GM12878 (cell line): ENCODE data around the gene PFKFB3.

Experiments
- CEBPB ChIP-seq, 2 experiments: fragments of 150-350 bp in 1 of 2; IDR thresholded peaks; 2 replicates each; pipeline ENCODE4 v1.6.1; 2012 to 2014; ENCODE audit warnings: low read depth in 2 of 2, low read length in 2 of 2, borderline replicate concordance in 1 of 2, inconsistent platforms in 1 of 2
- CREM ChIP-seq: IDR thresholded peaks from 2 replicates; pipeline ENCODE4 v1.6.1; 2014; ENCODE audit warnings: antibody characterized with exemption, low read depth
- GABPA ChIP-seq: IDR thresholded peaks from 2 replicates; pipeline ENCODE4 v1.6.1; 2014; ENCODE audit warnings: antibody characterized with exemption, low read depth, mild to moderate bottlenecking, inconsistent platforms
- JUND ChIP-seq: IDR thresholded peaks from 2 replicates; pipeline ENCODE4 v1.6.1; 2012; ENCODE audit warnings: low read depth, mild to moderate bottlenecking, low read length, improper control_type of control experiment, moderate library complexity
- NR2C2 ChIP-seq: IDR thresholded peaks from 2 replicates; pipeline ENCODE4 v1.6.1; 2011; ENCODE audit warnings: borderline replicate concordance, low read depth; ENCODE audit not compliant: control insufficient read depth, insufficient read length
- POLR2A ChIP-seq: IDR thresholded peaks from 2 replicates; pipeline ENCODE4 v1.6.1; 2011; ENCODE audit warnings: low read depth, mild to moderate bottlenecking, low read length
- POLR2AphosphoS2 ChIP-seq: IDR thresholded peaks from 2 replicates; pipeline ENCODE4 v1.6.1; 2011; ENCODE audit warnings: low read depth, mild to moderate bottlenecking, low read length, improper control_type of control experiment, moderate library complexity
- ZBED1 ChIP-seq: IDR thresholded peaks from 2 replicates; pipeline ENCODE4 v1.6.1; 2016; ENCODE audit warnings: borderline replicate concordance
- ZNF274 ChIP-seq: IDR thresholded peaks from one replicate; pipeline ENCODE4 v1.8.0; 2011; ENCODE audit not compliant: insufficient read length, insufficient read depth
- TF ChIP-seq, protein P1 (sequence below): IDR thresholded peaks from 2 replicates; pipeline ENCODE4 v1.6.1; 2012; ENCODE audit warnings: mild to moderate bottlenecking, low read depth, low read length

DNA sequence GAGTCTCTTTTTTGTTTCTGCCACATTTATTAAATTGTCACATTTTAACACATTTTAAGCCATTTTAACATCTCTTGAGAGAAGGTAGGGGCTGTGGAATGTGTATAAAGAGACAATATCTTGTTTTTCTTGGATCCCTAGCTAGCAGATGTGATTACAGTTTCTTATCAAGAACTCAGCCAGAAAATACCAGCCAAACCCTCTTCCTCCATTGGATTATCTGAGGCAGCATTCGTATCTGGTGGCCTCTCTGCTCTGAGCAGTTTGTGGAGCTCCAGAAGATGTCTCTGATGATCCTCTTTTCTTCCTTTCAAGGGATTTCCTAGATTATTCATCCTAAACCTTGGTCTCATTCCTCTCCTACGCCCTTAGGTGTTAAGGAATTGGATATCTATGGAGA, 35.3 kb upstream of the PFKFB3 start:
- TF ChIP-seq POLR2A (no peak), JUND (no peak), NR2C2 (no peak), GABPA (no peak), ZBED1 (no peak), POLR2AphosphoS2 (no peak), CREM (no peak), ZNF274 (no peak), CEBPB (IDR thresholded peaks at IDR 0.05; ENCODE audit: borderline replicate concordance in 1 of 2, low read depth in 2 of 2, low read length in 2 of 2) (no peak)
- TF ChIP-seq, protein P1, sequence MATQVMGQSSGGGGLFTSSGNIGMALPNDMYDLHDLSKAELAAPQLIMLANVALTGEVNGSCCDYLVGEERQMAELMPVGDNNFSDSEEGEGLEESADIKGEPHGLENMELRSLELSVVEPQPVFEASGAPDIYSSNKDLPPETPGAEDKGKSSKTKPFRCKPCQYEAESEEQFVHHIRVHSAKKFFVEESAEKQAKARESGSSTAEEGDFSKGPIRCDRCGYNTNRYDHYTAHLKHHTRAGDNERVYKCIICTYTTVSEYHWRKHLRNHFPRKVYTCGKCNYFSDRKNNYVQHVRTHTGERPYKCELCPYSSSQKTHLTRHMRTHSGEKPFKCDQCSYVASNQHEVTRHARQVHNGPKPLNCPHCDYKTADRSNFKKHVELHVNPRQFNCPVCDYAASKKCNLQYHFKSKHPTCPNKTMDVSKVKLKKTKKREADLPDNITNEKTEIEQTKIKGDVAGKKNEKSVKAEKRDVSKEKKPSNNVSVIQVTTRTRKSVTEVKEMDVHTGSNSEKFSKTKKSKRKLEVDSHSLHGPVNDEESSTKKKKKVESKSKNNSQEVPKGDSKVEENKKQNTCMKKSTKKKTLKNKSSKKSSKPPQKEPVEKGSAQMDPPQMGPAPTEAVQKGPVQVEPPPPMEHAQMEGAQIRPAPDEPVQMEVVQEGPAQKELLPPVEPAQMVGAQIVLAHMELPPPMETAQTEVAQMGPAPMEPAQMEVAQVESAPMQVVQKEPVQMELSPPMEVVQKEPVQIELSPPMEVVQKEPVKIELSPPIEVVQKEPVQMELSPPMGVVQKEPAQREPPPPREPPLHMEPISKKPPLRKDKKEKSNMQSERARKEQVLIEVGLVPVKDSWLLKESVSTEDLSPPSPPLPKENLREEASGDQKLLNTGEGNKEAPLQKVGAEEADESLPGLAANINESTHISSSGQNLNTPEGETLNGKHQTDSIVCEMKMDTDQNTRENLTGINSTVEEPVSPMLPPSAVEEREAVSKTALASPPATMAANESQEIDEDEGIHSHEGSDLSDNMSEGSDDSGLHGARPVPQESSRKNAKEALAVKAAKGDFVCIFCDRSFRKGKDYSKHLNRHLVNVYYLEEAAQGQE: no peak
